Erythroblast (primary cell): ENCODE results near the gene AMMECR1.
A peak's percentile ranks its signal among the peaks of the same experiment; 100 is the strongest.

ENCODE experiments used
- DNase-seq, 2 experiments: peaks; one replicate each; lab custom pipeline; 2025; lab: John Stamatoyannopoulos, UW
- GATA1 ChIP-seq: IDR thresholded peaks from 2 replicates; pipeline ENCODE4 v1.6.1; 2011; ENCODE audit warnings: low read depth, mild to moderate bottlenecking, control low read depth, low read length, moderate library complexity
- POLR2A ChIP-seq: IDR thresholded peaks from 2 replicates; pipeline ENCODE4 v1.6.1; 2011; ENCODE audit warnings: mild to moderate bottlenecking, low read length

AMMECR1 gene

DNA sequence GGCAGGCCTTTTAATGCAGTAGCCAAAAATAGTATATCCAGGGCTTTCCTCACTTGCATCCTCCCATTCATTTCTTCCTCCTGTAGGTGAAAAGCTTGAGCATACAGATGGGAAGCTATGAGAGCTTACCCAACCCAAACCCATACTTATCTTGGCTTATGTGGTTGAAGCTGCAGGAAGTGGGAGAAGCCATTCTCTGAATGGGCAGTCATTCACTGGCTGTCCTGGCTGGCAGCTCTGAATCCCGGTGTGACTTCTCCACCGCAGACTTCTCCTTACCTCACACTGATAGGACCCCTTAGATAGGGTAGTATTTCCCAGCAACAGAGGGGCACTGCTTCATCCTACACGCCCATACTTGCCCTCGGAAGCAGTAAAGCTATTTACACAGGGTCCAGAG, 125.4 kb downstream of the AMMECR1 start:
- TF ChIP-seq GATA1 (no peak), POLR2A (no peak)
- no peak for DNase-seq

DNA sequence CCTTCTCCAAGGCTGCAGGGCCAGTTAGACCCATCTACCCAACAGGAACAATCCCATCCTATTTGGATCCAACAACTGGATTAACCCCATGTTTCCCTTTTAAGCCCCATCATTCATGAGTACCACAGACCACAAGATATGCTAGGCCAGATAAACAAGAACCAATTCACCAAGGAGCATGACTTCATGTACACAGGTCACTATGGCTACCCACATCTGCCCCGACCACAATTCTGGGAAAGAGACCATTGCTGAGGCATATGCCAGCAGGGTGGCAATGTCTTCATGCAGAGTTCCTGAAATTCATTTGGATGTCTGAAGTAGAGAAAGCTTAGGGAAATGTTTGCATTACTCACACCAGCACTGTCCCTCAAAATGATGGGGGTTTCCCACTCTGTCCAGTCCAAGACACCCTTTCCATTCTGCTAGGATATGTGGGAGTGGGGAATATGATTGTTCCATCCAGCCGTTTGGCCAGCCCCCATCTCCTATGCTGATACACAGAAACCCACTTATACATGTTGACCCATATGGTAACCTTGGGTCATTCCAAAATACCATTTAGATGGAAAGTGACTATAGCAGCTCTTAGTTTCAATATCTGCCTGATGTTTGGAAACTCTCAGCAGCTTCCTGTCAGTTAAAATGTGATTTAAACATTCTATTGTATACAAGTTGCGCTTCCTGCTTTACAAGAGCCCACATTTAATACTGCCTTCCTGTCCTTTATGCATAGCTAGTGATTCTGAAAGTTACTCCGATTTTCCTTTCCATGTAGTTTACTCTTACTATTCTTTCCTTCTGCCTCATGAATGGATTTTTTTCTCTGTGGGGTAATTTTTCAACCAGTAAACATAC, 129.0 kb downstream of the AMMECR1 start:
- DNase-seq = peak in 1 of 2 experiments; percentile 2
- no peak for TF ChIP-seq POLR2A
- TF ChIP-seq GATA1 = no peak

DNA sequence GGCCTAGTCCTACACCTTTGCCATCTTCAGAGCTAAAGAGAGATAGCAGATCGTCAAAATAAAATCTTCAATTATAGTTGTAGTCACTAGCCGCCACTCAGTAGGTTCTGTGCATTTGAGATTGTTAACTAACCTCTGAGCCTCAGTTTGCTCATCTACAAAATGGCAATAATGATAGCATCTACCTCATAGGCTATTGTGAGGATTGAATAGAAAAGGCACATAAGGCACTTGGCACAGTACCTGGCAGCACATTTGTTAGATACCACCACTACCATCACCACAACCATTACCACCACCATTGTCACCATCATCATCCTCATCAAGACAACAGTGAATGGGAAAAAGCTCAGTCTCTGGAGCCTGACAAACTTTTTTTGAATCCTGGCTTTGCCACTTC, 134.6 kb downstream of the AMMECR1 start:
- DNase-seq = no peak
- TF ChIP-seq GATA1 (no peak), POLR2A (no peak)

DNA sequence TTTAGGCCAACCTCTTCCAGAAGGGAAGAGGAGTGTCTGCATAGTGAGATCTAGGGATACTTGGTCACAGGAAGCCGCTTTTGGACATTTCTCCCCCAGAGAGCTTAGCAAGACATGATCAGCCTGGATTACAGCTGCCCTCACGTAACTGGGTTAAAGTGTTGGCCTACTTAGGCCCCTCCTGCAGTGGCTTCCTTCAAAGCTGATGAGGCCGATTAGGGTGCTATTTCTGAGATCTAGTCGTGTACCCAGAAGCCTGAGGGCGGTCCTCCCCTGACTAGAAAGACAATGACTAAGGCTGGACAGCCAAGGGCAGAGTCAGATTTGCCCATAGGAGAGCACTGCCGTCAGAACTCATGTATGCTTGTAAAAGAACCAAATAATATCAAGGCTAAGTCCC, 135.0 kb downstream of the AMMECR1 start:
- no peak for TF ChIP-seq GATA1
- TF ChIP-seq POLR2A = no peak
- DNase-seq = peak; percentile 32 to 56

DNA sequence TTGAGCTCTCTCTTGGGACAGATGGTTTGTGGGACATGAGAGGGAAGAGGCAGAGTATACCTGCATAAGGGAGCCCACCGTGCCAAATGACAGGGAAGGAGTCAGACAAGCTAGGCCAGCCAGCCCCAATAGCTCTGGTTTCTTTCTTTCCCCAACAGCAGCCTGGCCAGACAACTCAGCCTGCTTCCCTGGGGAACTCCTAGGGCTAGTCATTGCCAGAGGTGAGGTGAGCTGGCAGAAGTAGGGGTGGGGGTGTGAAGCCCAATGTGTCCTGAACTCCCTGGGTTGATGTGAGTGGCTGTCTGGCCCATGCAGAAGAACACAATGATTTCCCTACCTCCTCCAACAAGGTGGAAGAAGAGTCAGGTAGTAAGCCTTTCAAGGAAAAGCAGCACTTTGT, 135.5 kb downstream of the AMMECR1 start:
- no peak for DNase-seq
- TF ChIP-seq GATA1 = no peak
- TF ChIP-seq POLR2A = no peak

DNA sequence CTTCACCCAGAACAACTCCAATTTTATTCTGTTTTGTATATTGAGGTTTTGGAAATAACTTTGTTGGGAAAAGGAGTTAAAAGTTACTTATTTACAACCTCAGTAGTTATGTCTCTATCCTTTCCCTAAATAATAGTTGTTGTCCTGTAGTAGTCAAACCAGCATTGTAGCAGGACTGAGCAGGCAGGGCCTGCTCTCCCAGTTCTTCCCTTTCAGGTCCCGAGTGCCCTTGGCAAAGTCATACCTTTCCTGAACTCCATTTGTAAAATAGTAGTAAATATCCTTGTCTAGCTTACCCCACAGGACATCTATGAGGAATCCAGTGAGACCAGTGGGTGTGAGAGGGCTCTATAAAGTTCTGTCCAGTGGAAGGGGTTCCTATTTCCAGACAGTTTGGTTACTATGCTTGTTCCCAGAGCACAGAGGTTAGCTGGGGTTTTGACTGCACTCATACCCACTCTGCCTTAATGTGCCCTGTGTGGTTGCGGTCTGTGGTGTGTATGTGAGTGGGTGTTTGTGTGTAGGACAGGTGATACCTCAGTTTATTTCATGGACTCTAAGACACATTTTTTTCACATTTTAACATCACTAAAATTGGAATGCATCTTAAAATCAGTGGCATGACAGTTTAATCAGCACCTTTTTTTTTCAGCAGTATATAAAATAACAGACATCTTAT, 136.3 kb downstream of the AMMECR1 start:
- no peak for DNase-seq
- TF ChIP-seq GATA1 = no peak
- no peak for TF ChIP-seq POLR2A

DNA sequence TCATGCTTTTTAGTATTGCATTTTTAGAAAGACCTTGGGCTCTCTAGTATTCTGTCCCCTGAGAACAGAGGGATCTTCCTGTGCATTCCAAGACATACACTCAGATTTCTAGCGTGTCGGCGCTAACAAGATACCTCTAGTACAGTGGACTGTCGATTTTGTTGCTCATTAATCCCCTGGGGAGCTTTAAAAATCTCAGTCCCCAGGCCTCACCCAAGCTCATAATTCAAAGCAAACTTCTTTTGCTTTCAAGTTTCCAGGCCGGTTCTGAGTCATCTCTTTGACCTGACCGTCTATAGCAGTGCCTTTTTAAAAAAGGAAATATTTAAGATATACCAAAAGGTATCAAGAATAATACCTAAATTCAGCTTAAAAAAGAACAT, 137.0 kb downstream of the AMMECR1 start:
- no peak for TF ChIP-seq POLR2A
- TF ChIP-seq GATA1 = no peak
- no peak for DNase-seq

DNA sequence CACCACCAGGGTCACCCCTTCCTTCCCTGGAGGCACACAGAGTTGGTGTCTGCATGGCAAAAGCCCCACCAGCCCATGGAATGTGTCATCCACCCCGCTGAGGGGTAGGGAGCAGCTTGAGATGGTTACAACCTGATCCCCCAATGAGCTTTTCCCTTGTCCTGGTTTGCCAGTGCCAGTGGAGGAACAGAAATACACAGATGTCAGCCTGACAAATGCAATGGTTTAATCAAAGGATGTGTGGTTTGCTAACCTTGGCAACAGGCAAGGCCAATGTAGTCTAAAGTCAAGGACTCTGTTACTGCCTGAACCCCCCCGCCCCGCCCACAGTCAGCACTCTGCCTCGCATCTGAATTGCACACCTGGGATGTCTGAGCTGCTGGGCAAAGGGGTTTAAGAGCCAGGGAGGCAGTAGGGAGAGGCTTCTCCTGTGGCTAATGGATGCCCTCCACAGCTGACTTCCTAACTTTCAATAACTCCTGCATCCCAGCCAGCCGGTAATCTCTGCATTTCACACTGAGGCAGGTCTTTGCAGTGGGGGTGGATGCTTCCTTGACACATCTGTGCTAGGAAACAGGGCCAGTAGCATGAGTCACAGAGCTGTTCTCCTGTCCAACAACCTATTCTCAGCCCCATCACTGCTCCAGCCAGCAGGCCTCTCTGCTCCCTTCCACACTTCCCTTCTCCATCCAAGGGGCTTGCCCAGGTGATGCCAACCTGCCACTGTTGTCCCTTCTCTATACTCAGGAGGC, 137.5 kb downstream of the AMMECR1 start:
- peak in 1 of 2 experiments; percentile 16 for DNase-seq
- TF ChIP-seq GATA1 (no peak), POLR2A (no peak)

DNA sequence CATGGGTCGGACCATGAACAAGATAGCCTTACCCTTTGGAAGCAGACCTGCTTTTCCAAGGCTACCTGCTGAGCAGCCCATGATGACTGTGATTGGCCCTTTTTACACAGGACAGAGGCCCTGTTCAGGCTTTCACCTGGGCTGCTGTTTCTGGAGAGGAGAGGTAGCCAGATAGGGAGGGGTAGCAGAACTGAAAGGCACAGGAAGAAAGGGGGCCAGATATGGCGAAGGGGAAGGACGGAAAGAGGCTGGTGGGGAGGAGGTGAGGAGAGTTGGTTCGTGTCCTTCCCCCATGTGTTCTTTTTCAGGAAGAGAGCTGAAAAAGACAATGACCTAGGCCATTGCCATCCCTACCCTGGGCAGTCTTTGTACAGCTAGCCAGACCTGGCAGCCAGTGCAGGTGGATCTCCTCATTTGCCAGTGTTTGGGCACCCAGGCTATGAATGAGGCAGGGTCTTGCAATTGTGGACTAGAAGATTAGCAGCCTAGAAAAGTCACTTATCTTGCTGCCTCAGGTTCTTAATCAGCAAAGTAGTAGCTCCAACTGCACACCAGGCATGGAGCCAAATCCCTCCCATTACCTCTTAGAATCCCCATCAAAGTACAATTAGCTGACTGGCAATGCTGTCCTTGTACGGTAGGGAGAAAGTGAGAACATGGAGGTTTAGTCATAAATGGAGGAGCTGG, 139.6 kb downstream of the AMMECR1 start:
- peak; percentile 60 for TF ChIP-seq GATA1
- TF ChIP-seq POLR2A = peak; percentile 44
- DNase-seq = peak; percentile 96 to 98

DNA sequence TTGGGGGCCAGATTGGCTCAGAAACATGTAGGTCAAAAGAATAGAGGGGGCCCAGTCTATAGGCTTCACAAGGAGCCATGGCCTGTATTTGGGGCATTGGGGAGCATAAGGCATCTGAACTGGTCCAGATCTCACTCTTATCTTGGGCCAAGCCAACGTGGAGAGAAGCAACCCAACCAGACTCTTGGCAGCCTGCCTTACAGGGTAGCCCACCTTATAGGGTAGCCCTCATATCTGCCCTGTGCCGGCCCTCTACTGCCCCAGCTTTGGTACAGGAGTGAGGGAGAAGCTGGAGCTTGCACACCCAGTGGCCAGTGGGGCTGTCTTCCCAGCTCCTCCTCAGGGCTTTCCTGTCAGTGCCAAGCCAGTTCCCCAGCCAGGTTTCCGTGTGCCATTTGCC, 142.2 kb downstream of the AMMECR1 start:
- peak in 1 of 2 experiments; percentile 6 for DNase-seq
- TF ChIP-seq GATA1 (no peak), POLR2A (no peak)

DNA sequence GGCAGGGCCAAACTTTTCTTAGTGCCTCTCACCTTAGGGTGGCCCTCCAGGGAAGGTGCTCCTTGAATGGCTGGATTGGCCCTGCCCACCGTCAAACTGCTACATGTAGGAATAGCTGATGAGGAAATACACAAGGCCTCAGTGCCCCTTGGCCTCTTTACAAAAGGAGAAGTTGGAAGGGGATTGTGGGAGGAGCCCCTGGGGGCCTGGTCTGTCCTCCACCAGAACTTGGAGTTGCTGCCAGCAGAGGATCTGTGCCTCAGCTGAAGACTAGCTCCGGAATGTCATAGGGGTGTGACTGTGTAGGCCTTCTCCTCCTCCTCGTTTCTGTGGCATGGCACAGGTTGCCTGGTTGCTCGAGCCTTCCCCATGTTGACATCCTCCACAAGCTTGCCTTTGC, 142.7 kb downstream of the AMMECR1 start:
- no peak for DNase-seq

DNA sequence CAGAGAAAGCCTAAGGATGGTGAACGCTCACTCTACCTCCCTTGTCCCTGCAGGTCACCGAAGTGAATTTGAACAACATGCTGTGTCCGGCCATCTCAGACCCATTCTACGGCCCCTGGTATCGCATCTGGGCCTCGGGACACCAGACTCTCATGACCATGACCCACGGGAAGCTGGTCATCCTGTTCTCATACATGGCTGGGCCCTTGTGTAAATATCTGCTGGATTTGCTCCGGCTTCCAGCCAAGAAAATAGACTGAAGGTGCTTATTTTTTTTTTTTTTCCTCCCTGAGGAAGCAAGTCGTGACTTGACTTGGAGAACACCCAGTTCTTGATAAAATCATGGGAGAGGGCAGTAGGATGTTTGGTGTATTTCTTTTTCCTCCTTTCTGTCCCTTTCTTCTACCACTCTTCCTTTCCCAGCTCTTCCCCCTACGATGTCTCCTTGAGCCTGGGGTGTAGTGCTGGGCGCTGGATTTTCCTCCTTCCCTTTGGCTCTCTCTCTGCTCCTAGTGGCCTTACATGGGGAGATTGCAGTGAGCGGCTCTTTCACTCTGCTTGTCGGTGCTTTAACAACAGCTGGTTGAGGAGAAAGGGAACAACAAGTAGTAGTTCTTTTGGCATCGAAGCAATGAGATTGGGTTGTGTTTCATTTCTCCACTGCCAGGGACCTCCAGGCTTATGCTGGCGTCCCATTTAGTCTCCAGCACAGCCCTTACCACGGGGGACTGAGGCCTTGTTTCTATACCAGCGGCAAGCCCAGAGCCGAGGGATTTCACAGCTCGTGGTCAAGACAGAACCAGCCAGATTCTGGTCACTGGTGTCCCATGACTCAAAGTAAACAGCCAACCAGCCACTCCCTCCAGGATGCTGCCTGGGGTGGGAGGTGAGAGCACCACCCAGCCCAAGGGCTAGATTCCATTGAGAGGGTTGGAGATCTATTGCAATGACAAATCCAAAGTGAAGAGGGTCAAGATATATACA, 144.4 kb downstream of the AMMECR1 start:
- no peak for DNase-seq
- TF ChIP-seq GATA1 (no peak), POLR2A (no peak)

More for the DNA sequence above, 142.7 kb downstream of the AMMECR1 start:
- TF ChIP-seq GATA1 = no peak
- no peak for TF ChIP-seq POLR2A

DNA sequence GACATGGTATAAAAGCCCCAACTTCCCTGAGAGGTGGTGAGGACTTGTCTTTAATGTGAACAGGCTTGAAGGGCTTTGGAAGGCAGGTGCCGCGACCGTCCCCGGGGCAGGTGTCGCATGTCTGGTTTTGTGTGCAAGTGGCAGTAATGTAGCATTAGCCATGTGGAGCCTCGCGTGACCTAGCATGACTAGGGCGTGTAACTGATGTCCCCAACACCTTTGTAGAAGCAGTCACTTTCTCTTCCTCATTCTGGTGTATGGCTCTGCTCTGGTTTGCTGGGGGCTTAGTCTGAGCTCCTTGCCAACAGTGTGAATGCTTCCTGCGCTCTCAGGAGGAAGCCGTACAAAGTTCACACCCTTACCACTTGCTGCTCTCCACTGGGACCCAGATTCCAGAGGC, 145.7 kb downstream of the AMMECR1 start:
- TF ChIP-seq POLR2A (no peak), GATA1 (no peak)
- DNase-seq = no peak

DNA sequence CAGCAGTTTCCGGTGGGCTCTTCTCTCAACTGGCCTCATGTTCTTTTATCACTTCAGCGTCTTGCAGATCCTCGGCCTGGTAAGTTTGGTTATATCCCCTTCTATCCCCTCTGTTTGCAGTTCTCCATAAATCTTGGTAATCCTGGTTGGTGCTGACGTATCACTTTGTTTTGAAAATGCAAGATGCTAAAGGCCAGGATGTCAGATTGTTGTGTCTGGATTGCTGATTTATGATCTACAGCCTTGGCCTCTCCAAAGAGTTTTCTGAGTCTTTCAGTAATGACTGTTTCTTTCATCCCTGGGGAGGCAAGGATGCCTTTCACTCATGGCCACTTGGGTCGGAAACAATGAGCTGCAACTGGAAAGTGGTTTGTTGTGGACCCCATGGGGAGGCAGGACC, 146.4 kb downstream of the AMMECR1 start:
- DNase-seq = no peak
- no peak for TF ChIP-seq POLR2A
- TF ChIP-seq GATA1 = no peak
